Heart left ventricle (tissue), 13 donors: ENCODE measurements around the gene PTCD1.

Experiments
- CTCF ChIP-seq, 12 donors: fragments of 200-600 bp; sonication (generic) in 4 of 12; IDR thresholded peaks; one replicate each; pipeline versions ENCODE4 v1.5.0 to v1.8.0; 2018 to 2022; ENCODE audit warnings: antibody characterized with exemption in 12 of 12, mild to moderate bottlenecking in 5 of 12
- POLR2A ChIP-seq, 2 donors: fragments of 450-650 bp; IDR thresholded peaks; one replicate each; pipeline ENCODE4 v1.6.1; 2017; ENCODE audit warnings: antibody characterized with exemption in 2 of 2, mild to moderate bottlenecking in 2 of 2, moderate library complexity in 2 of 2
- donor health status: ischemic (EF 13 %, LVEDD 7.1; RV severe dilation, severe dysfunction).
- donor health status: DM: no; HTN: yes; CAD: no.
- donor health status: DM: no; HTN: no; CAD: no.
- donor health status: ischemic (EF 25% LVEDD 6.9; RV normal size, moderate dysfunction).
- donor health status: ischemic (EF 25% LVEDD 5.7; RV mildly dilated, moderate dysfunction).
- donor health status: ischemic (EF 35%, LVEDD 5.7; RV mildly dilated, moderate dysfunction).
- donor health status: nonischemic (EF 11% LVEDD 7.7; RV severe dilation, severe dysfunction).
- donor health status: DM: yes; HTN: yes; CAD: no.
- donor health status: PGD.
- donor health status: ischemic (EF 29% LVEDD 5.4; RV normal size, mild dysfunction).
- donor health status: nonischemic (EF 23%, LVEDD 6.1; RV moderate dilation, normal function).

DNA sequence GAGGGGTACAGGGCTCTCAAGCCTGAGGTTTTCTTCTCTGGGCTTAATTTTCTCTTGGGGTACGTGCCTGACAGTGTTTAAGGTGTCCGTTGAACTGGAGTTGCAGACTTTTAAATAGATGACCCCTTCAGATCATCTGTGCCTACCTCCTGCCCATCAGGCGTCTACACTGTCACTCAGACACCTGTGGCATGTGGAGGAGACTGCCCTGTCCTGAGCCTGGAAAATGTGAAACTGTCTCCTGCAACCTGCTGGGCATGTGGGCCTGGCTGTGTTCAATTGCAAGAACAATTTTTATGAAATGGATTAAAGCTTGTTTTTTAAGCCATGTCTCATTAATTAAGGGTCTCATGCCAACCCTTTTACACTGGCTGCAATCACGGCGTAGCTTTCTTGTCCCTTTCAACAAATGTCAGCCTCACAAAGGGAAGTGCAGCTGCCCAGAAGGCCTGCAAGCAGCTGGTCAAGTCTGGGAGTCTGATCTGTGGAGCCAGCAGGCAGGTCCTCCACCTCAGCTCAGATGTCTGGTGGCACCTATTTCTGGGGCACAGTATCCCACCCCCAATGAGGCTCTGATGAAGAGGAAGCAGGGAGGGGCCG is 18.6 kb upstream of the PTCD1 start:
- TF ChIP-seq CTCF (IDR thresholded peaks at IDR 0.05) (no peak), POLR2A (IDR thresholded peaks at IDR 0.05) (no peak)
